GM21576 (cell line): ENCODE results near the gene GRIN3A.

Experiments
- ATAC-seq: cut with Tn5 transposase; IDR thresholded peaks from one replicate; pipeline ENCODE4 v1.9.1; 2021; ENCODE audit warnings: mild to moderate bottlenecking, moderate library complexity; ENCODE audit not compliant: unreplicated experiment

GRIN3A gene

DNA sequence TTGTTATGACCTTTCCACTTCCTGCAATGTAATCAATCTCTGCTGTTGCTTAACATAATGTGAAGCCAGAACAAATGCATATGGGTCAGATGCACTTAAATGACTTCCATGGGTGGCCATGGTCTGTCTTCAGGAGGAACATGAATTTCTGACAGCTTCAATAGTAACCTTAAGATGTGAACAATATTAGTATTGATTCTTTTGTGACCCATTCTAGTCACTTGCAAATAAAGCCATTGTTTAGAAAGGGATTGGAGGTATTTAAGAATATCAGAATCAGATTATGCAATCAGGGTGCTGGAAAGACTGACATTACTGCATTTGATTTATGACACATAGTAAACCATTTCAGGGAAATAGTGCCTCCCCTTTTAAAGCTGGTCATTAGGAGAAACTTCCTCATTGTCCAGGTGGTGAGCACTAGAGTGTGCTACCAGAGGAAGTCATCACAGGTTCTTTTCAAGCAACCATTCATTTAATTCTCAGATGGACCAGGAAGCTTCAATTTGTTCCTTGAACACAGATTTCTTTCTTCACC lies 32.1 kb downstream of the GRIN3A start:
- no peak for ATAC-seq

DNA sequence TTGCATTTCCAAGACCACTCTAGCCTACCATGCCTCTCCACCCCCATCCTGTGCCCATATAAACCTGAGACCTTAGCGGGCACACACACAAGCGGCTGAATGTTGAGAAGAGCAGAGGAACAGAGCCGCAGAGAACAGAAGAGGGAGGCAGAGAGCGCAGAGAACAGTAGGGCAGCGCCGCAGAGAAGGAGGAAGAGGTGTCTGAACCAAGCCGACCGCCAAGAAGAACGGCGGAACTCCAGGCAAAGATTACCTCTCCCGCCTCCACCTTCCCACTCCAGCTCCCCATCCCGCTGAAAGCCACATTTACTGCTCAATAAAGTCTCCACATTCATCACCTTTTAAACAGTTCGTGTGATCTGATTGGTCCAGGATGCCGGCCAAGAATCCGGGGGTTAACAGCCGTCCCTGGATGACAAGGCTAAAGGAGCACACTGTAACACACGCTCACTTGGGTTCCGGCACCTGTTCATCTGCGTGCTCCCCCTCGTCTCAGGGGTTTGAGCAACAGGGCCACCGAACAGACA lies 33.2 kb downstream of the GRIN3A start:
- peak; percentile 89 for ATAC-seq

DNA sequence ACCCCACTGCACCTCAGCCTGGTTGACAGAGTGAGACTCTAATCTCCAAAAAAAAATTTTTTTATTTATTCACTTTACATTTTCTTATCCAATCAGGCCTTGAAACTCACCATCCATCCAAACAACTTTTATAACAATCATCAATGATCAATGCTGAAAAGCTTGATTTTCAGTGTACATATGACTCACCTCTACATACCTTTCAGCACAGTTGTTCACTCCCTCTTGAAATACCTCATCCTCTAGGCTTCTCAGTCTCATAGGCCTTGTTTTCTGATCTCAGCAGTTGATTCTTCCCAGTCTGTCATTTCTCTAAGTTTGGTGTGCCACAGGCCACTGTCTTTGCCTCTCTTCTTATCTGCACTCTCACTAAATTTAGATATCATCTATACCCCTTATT lies 36.2 kb downstream of the GRIN3A start:
- ATAC-seq: no peak

DNA sequence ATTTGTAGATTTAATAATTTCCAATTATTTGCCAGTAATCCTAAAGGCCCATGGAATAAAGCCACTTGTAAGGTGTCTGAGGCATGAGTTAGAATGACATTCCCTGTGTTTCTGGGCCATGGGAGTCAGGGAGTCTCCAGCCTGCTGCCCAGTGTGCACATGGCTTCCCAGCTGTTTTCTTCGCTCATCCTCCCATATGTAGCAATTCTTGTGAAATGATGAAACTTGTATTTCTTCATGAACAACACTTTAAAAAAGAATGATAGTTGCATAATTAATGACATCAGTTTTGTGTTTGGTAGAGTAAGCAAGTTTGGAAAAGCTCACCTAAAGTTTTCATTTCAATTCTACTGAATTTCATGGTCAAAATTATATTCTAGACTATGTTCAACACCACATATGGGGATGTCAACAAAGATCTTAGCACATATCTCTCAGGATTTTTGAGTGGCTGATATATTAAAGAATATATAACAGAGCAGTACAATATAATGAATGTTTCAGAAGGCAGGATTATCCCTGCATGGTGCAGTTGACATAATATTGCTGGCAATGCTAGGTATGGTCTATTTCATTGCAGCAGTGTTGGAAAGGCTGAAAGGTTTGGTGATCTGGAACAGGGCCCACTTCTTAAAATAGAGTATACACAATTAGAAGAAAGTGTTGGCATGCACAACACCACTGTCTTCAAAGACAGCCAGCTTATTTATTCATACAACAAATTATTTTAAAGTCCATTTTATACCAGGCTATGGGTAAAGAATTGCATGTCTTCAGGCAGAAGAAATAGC lies 44.7 kb downstream of the GRIN3A start:
- ATAC-seq: no peak

DNA sequence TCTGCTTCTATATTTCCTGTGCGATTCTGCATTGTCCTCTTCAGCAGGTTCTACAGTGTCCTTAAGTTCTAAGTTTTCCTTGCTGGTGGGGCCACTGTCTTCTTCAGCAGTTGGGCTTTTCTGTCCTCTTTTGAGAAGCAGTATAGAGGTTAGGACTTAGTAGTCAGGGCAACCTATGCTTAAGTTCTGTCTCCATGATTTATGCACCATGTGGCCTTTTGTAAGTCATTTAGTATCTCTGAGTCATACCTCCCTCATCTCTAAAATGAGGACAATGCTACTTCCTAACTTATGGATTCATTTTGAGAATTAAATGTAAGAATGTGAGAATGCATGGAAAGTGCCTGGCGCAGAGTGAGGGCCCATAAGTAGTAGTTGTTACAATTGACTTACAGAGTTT lies 46.8 kb downstream of the GRIN3A start:
- ATAC-seq: no peak

DNA sequence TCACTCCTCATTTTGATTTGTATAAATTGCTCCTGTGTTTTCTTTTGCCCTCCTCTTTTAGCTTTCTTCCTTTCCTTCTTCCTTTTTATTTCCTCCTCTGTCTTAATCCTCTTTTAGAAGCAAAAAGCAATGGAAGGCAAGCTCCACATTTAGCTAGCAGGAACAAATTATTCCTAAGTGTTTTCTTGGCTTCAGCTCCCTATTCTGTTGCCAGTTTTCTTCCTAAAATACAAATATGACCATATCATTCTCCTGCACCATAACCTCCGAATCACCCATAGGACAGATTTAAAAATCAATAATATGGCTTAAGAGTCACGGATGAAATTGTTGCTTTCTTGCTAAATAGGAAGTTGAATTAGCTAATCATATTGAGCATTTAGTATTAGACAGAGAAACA lies 49.4 kb downstream of the GRIN3A start:
- ATAC-seq: no peak

DNA sequence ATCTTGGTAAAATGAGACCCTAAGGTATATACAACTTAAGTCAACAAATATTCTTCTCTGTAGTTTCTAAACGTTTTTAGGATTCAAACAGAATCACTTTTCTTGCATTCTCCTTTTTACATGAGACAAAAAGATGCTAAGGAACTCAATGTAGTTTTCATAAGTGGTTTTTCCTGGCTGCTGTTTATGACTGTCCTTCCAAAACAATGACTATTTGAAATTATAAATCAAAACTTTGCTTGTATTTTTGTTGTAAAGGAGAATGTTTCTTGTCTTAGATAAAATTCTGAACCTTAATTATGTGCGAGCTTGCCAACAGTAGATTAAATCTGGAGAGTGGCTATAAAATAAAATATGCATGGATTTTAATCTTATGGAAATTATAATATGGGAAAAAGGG lies 53.8 kb downstream of the GRIN3A start:
- ATAC-seq: no peak

DNA sequence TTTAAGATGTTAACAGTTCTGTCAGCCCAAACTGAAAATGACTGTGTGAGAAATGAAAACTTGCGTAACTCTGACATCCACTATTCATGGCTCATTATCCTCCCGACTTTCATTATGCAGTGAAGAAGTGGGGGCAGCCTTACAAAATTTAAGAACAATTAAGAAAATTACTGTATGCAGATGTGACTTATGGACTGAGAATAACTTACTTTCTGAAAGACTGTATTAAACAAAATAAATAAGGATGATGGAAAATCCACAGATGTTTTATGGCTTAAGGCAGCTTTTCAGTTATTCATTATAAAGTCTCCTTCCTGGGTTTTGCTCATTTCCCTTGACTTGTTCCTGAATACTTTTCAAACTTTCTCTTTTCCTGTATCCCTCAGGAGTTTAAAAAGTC lies 55.2 kb downstream of the GRIN3A start:
- no peak for ATAC-seq

DNA sequence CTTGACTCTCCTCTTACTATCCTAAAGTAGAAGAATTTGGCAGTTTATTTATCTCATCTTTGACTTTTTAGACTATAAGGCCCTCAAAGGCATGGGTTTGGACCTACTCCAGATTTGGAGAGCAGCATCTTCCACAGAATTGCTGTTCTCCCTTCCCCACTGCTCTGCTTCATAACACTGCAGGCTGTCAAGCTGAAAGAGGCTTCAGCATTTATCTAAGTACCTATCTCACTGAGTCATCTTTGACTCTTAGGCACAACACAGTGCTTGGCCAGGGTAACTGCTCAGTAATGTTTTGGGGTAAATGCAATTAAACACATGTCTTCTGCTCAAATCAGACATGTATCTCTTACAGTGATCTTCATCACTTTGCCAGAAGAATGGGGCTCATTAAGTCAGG lies 60.6 kb downstream of the GRIN3A start:
- ATAC-seq: no peak

DNA sequence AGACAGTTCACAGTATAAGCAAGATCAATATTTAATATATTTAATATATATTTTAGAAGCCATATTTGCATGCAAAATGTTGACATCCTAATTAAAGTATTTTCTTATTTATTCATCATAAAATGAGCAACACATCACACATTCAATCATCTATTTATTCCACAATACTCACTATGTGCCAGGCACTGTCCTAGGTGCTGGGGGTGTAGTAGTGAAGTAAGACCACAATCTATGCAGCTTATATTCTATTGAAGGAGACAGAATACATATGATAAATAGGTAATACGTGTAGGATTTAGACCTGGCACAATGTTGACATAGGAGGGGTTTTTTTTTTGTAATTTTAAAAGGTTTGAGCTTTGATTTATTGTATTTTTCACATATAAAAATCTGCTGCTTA lies 63.1 kb downstream of the GRIN3A start:
- no peak for ATAC-seq

DNA sequence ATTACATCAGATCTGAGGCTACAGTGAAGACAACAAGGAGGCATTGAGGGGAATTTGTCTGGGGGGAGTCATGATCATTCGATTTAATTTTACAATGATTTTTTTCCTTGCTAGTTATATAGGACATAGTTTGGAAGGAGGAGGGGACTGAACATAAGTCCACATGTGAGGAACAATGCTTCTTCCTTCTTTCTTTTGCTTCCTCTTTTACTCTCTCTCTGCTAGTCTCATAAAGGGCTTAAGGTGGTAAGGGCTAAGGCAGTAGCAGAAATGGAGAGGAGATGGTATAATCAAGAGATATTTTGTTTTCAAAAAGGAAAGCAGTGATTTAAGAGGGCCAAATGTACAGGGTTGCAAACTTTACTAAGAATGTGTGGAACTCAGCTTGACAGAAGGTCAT lies 64.3 kb downstream of the GRIN3A start:
- ATAC-seq: no peak

DNA sequence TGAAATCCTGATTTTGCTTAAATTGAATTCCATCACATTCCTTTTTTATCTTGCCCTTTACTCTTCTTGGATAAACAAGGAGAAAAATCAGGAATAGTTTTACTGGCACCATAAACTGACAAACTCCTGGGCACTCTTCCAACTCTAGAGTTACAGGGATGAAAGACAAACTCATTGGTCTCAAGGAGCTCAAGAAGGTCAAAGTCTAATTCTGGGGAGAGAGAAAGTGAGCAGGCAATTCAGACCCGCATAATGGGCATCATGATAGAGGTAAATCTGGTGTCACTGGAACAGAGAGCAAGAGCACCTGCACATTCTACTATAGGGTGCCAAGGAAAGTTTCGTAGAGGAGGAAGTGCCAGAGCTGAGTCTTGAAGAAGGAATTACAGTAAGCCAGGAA lies 64.8 kb downstream of the GRIN3A start:
- ATAC-seq: no peak

DNA sequence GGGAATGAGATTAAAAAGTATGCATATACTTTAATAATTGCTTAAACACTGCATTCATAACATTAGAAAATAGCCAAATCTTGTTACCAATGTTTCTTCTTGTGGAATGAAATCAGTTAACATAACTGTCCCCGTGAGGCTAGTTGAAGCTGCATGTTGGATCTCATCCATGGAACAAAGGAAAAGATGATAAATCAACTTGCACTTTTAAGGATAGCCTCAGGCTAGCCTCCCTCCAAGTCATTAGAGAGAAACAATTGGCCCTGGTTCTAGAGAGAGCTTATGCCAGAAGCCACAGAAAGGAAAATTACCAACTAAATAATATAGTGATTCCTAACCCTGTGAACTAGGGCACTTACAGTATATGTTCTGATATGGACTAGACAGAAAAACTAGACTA lies 66.9 kb downstream of the GRIN3A start:
- no peak for ATAC-seq

DNA sequence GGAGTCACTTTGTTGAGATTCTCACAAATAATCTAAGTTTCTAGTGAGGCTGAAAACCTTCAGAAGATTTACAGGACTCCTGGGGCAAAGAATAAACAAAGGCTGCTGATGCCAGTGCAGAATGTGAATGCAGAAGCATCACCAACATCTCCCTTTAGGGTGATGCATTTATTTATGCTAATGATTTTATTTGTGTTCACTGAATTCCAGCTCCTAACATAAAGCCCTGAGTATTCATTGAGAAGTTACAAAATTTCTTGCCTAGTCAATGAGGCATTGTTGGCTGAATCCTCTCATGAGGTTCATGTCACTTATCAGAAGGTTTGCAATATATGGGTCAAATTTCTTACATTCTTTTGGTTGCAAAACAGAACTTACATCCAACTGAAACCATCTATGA lies 70.0 kb downstream of the GRIN3A start:
- ATAC-seq: no peak

DNA sequence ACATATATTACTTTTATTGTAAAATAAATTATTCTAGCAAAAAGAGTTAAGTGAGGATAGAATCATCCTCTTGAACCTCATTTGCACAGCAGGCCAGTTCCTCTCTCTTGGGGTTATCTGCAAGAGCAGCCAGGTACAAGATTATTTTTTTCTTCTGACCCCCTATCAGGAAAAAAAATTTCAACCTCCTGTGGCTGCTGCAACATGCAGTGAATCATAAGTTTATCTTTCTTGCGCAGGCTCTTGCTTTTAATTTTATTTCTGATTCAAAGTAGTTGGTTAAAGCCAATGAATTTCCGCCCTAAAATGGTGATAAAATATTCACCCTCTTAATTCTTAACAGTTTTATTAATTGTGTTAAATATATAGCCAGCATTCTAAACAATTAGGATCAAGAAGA lies 74.0 kb downstream of the GRIN3A start:
- no peak for ATAC-seq

DNA sequence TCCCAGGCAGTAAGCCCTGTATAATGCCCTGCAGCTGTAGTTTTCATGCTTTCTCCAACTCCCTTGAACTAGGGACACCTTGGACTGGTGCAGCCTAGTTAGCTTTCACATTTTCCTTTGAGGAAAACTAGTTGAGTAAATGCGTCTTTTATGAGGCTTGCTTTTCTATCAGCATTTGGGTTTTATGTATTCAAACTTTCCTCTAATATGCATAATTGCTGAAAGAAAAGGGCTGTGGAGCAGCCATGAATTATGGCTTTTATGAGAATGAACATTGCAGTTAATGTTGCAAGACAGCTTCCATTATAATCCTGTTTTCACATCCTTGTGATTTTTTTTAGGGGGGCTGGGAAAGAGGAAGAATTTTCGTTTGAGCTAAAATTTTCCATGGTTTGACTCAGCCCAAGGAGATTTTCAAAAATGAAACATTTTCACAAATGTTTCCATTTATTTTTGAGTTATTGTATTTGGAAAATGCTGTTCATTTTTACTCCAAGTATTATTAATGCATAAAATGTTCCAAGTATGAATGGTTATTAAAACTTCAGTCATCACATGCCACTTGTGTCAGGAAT lies 85.8 kb downstream of the GRIN3A start:
- ATAC-seq: no peak

DNA sequence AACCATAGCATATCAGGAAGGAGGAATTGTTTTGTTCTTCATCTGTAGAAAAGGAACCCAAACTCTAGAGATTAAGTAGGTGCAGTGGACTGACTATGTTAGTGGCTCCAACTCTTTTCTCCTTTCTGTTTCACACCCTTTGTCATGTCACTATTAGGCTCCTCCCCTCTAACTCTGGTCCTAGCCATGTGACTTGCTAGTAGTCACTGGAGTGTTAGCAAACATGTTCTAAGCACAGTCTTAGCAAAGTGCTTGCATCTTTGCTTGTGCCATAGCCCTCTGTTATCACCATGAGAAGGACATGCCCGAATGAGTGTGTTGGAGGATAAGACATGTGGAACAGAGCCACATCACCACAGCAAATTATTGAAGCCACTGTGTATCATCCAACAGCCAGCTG lies 88.3 kb downstream of the GRIN3A start:
- ATAC-seq: no peak

DNA sequence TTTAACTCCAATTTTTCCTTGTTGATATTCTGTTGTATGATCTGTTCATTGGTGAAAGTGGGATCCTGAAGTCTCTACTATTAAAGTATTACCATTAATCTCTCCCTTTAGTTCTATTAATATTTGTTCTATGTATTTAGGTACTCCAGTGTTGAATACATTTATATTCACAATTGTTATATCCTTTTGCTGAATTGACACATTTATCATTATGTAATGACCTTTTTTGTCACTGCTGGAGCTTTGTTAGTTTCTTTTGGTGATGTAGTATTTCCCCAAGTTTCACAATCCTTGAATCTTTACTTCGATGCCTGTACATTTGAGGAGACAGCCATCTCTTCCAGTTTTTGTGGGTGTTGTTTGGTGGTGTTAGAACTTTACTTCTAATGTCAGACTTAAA lies 90.0 kb downstream of the GRIN3A start:
- no peak for ATAC-seq

DNA sequence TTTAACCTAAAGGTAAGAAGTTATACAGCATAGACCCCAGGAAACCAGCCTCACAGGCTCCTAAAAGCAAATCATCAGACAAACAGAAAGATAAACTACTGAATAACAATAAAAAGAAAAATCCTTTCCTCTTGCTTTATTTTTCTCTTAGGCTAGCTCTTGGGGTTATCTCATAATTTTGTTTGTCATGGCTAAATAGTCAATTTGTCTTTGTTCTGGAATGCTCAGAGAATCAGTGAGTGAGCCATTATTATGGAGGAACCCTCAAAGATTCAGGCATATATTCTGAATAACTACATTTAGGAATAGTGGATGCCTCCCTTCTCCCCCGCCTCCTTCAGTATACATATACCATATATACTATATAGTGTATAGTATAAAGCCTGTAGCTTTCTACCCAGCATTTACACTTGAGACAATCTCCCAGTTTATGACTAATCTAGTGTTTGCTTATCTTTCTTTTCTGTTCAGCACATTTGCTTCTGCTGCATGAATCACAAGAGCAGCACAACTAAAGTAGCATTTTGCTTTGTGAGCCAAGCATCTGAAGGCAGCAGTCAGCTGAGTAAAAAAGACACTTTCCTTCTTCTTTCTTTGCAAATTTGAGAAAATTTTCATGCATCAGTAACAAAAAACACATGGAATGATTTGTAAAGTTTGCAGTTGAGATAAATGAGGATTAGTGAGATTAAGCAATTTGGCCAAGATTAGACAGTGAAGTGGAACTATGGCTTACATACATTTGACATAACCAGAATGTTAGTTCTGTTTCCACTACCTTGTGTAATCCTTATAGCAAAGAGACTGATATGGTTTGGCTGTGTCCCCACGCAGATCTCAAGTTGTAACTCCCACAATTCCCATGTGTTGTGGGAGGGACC lies 98.4 kb downstream of the GRIN3A start:
- no peak for ATAC-seq

DNA sequence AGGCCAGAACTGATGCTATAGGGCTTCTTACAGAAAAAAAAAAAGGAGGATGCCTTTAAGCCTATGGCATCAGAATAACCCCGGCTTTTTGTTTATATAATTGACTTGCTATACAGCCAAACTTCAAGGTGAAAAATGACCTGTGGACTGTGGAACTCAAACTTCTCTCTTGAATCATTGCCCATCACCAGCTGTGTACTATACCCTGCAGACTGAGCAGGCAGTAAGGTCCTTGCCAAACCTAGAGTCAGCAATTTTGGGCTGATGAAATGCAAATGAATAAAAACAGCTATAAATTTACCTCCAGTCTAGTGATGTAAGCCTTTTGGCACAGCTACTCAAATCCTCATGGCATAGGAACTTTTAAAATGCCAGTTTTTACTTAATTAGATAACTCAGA lies 99.1 kb downstream of the GRIN3A start:
- ATAC-seq: no peak

DNA sequence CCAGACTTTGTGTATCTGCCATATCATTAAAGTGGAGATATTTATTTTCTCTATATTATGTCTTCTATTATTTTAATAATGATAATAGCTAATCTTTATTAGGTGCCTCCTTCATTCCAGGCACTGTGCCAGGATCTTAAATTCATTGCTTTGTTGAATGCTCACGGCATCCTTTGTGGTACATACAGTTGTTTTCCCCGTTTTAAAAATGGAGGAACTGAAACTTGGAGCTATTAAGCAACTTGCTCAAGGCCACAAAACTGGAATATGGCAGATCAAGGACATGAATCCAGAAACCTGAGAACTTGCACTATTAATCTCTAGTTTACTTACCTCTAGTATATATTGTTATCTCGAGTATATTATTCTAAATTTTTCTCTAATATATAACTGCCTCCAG lies 102.2 kb downstream of the GRIN3A start:
- ATAC-seq: no peak
